Umbilical cord (tissue), 2 donors: ENCODE data around the gene ENTHD1. TPM values are rescaled to one million over a fixed set of nuclear protein-coding genes. Genes with fewer than 3 reads are reported as not detected.

Source experiments
- DNase-seq: peaks from one replicate; pipeline ENCODE4 v3.0.0-alpha.2; 2015; ENCODE audit warnings: low spot score
- total RNA-seq: library from RNA; depleted of rRNA; stranded (reverse); fragments of >200 nt; gene quantifications from one replicate; pipeline ENCODE4 v1.2.3, GENCODE V29; 2014; ENCODE audit warnings: low replicate concordance; ENCODE audit not compliant: insufficient read depth

ENTHD1 gene
- total RNA-seq, 1 donor from 2014 or later = 4.8 TPM

- DNase-seq = no peak
These were observed 177.0 kb downstream of the ENTHD1 start for GRCh38 chr22:39716534-39716933.

DNA sequence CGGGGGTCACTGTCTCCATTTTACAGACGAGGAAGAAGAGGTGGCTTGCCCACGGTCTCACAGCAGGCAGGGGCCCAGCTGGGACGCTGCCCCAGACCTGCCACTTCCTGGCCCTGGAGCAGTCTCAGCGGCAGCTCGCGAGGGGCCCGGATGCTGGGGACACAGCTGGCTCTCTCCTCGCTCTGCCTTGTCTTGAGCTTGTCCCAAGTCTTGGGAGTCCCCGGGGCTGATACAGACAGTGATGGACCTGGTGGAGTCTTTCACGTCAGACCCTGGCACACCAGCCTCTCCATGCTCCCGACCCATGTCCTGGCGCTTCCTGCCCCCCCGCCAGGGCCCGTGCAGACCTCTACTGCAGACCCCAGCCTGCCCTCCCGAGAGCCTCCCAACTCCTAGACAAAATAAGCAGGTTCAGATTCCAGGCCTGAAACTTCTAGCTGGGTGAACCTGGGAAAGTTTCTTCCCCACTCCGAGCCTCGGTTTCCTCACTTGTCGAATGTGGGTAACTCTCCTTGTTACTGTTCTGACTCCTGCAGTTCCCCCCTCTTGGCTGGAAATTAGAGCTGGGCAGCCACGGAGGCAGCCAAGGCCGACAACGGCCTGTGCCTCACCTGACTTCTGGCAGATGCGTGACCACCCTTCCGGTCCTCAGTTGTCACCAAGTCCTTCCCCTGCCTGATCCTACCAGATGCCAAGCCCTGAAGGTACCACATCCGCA, 177.6 kb downstream of the ENTHD1 start:
- no peak for DNase-seq

DNA sequence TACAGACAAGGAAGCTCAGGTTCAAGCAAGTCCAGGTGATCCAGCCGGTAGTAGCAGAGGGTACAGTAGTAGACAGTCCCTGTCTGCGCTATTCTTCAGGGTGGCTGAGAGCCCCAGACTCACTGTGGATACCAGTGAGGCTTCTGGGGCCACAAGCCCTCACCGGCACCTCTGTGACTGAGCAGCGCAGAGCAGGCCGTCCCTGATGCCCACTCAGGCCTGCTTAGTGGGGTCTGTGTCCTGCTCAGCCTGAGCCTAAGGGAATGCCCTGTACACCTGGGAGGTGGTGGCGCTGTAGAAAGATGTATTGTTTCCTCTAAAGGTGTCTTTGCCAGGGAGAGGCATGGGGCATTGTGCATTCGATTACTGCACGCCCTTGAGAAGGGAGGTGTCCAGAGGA, 179.2 kb downstream of the ENTHD1 start:
- no peak for DNase-seq

DNA sequence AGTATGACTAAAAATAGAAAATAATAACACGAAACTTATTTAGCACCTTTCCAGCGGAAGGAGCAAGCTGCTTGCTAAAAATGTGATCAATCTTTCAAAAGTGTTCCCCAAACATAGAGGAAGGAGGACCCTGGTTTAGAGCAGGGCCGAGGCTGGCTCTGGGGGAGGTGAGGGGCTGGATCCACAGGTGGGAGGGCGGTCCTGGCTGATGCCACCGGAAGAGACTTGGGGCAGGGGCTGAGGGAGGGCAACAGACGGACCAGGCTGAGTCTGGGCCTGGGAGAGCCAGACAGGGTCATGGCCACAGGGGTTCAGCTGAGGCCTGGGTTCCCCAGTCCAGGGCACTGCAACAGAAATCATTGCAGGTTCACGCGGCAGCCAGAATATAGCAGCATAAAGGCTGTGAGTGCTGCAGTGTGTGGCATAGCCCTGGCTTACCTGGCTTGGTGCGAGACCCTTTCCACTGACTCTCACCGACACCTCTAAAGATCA, 179.7 kb downstream of the ENTHD1 start:
- no peak for DNase-seq

- no peak for DNase-seq
These were observed 180.6 kb downstream of the ENTHD1 start for GRCh38 chr22:39712751-39713525.

DNA sequence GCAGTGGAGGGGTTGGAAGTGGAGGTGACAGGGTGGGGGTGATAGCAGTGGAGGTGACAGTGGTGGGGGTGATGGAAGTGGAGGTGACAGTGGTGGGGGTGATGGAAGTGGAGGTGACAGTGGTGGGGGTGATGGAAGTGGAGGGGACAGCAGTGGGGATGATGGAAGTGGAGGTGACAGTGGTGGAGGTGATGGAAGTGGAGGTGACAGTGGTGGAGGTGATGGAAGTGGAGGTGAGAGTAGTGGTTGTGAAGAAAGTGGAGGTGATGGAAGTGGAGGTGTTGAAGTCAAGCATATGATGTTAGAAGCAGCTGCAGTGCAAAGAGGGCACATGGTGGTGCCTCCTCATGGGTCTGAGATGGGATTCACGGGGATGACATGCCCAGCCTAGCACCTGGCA, 181.5 kb downstream of the ENTHD1 start:
- DNase-seq = no peak

DNA sequence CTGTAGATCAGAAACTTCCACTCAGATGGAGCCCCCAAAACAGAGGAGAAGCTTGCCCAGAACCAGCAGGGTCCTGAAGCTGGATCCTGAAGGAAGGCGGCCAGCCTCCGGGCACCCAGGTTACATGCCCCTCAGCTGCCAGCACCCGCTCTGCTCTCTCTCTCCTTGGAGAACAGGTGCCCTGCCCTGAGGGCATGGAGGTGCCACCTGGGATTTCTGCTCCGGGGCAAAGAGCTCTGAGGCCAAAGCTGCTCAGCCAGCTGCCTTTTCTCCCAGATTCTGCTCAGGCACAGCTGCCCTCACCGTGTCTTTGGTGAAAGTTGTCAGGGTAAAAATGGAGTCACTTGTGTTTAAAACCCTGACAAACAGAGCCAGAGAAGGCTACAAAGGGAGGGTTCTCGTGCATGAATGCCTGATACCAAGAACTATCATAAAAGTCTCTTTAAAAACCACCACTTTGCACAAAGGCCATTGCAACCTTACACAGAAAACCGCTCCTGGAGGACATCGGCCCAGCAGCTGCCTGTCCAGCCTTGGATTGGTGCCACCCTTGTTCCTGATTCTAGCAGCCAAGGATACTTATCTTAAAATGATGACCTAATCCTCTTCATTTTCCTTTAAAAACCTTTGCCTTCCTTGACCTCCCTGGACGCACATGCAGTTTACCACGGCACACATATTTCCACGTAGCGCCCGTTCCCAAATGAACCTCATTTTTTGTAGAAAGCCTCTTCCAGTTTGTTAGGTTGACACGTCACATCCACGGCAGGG, 183.0 kb downstream of the ENTHD1 start:
- DNase-seq = no peak

DNA sequence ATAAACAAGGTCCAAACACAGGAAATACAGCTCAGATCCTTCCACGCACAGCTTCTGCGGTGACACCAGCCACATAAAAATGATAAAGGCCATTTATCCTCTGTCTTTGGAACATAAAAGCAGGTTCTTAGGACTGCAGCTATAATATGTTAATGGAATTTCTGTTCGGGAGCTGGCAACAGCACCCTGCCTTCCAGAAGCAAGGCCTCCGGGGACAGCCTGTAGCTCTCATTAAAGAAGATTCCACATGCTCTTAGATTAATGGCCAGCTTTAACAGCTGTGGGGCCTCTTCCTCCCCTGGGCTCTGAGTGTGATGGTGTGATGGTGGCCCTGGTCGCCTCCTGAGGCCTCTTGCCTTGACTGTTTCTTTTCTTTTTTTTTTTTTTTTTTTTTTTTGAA, 185.7 kb downstream of the ENTHD1 start:
- peak; percentile 50 for DNase-seq

- DNase-seq = no peak
These were observed 186.2 kb downstream of the ENTHD1 start for GRCh38 chr22:39707351-39707750.

GRCh38 chr22:39706376-39707140, 187.0 kb downstream of the ENTHD1 start:
- DNase-seq = no peak

DNA sequence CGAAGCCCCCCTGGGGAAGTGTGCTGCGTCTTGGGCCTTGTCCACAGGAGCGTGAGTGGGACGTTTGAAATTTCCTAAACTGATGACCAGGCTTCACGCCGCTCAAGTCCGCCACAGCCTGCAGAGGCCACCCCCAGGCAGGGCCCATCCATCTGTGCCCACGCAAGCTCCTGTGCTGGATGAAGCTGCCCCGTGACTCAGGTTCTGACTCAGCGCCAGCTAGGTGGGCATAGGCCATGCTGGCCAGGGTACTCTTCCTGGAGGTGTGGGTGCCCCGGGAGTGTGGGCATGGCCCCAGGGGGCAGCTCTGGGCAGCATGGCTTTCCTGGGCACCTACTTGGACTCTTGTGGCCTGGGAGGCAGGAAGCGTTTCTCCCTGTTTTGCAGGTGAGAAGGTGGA, 188.2 kb downstream of the ENTHD1 start:
- DNase-seq = no peak

GRCh38 chr22:39703928-39704639, 189.5 kb downstream of the ENTHD1 start:
- DNase-seq = peak; percentile 61

DNA sequence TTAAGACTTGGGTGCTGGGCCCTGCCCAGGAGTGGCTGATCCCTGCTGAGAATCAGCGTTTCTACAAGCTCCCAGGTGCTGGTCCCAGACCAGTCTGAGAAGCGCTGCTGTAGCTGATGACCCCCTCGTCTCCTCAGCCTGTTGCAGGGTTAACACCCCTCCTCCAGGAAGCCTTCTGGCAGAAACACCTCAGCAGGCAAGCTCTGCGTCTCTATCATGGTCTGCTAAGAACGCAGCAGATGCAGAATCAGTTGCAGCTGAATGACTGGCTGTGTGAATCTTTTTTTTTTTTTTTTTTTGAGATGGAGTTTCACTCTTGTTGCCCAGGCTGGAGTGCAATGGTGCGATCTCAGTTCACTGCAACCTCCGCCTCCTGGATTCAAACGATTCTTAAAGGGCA, 190.5 kb downstream of the ENTHD1 start:
- DNase-seq = no peak

DNA sequence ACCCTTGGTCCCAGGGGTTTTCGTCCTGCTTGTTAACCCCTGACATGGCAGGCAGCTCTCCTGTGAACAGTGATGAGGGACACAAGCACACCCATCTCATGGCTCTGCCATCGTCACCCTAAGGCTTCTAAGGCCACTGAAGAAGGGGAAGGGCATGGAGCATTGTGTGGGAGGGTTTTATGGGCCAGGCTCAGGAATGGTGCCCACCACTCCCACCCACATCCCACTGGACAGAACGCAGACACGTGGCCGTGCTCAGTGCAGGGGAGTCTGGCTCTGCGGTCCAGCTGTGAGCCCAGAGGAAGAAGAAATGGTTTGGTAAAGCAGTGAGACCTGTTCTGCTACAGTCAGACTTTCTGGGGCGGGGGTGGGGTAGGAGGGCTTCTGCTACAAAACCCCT, 193.0 kb downstream of the ENTHD1 start:
- DNase-seq = no peak

DNA sequence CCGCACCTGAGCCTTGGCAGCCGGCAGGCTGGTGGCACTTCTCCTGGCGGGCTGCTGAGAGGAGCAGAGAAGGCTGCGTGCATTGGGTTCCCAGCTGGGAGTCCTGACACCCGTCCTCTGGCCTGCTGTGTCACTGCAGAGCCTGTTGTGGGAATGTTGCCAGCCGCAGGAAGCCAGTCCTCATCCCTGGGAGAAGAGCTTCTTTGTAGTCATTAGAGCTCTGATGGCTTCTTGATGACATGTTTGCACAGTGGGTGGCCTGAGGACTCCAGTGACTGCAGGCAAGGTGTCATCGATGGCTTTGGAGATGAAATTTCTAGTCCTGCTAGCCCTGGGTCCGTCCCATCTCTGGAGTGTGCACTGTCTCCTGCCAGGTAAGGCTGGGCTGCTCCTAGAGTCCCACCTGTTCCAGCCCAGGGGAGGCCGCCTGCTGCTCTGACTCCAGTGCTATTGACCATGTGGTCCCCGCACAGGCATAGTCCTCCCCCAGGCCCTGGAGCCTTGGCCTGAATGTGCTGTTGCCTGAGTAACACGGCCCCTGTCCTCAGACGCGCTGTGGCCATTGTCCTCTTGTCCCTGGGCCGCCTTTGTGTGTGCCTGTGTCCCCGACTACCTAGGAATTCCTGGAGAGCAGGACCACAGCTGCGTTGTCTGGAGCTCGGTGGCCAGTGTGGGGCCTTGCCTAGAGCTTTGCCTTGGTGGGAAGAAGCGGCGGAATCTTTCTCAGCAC, 193.8 kb downstream of the ENTHD1 start:
- DNase-seq = no peak

GRCh38 chr22:39697790-39698430, 195.7 kb downstream of the ENTHD1 start:
- no peak for DNase-seq

DNA sequence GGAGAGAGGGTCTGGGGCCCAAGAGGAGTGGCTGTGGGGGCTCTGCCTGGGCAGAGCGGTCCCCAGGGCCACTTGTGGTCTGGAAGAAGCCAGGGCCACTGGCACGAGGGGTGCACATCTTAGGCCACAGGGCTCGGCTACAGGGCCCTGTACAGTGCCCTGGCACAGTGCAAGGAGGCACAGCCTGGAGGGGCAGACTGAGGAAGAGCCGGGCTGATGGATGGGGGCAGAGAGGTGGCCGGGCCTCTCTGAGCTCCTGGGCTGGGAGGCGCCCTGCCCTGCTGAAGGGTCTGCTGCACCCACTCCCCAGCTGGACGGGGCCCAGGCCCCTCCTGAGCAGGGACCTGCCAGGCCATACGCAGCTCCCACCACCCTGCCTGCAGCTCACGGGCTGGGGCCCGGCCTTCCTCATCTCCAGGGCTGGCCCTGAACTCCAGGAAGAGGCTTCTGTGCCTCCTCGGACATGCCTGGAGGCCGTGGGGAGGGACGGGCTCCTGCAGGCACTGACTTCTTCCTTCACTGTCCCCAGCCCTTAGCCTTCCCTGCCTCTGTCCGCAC, 199.5 kb downstream of the ENTHD1 start:
- no peak for DNase-seq
